ENCODE results near the gene LRATD1.

GRCh38 chr2:14626873-14627272 lies 5.6 kb upstream of the LRATD1 start:
- TF ChIP-seq BHLHE40 (IDR thresholded peaks at IDR 0.05; ENCODE audit: borderline replicate concordance) = no peak
- TF ChIP-seq ELF4 (IDR thresholded peaks at IDR 0.05) = no peak
- TF ChIP-seq SP1 (IDR thresholded peaks at IDR 0.05) = no peak
